GM19463 (cell line): ENCODE data around the gene RBM26.

Experiments used
- ATAC-seq: cut with Tn5 transposase; IDR thresholded peaks from one replicate; pipeline ENCODE4 v1.9.1; 2021; ENCODE audit warnings: mild to moderate bottlenecking, moderate library complexity; ENCODE audit not compliant: unreplicated experiment

Gene RBM26

GRCh38 chr13:79340490-79340889 is 65.6 kb downstream of the RBM26 start:
- ATAC-seq = no peak

GRCh38 chr13:79338343-79338742 is 67.7 kb downstream of the RBM26 start:
- no peak for ATAC-seq

- ATAC-seq = no peak
Observed at GRCh38 chr13:79336966-79337365, 69.1 kb downstream of the RBM26 start.

GRCh38 chr13:79328510-79328909 is 77.5 kb downstream of the RBM26 start:
- no peak for ATAC-seq

GRCh38 chr13:79320433-79320832 is 85.6 kb downstream of the RBM26 start:
- ATAC-seq = no peak

GRCh38 chr13:79318664-79319063 is 87.4 kb downstream of the RBM26 start:
- no peak for ATAC-seq

GRCh38 chr13:79317856-79318255 is 88.2 kb downstream of the RBM26 start:
- ATAC-seq = no peak

- ATAC-seq = no peak
Observed at GRCh38 chr13:79314652-79315051, 91.4 kb downstream of the RBM26 start.

GRCh38 chr13:79312340-79312855 is 93.7 kb downstream of the RBM26 start:
- no peak for ATAC-seq

- no peak for ATAC-seq
Observed at GRCh38 chr13:79311386-79311785, 94.7 kb downstream of the RBM26 start.

- no peak for ATAC-seq
Observed at GRCh38 chr13:79309690-79310089, 96.4 kb downstream of the RBM26 start.

GRCh38 chr13:79307866-79308298 is 98.2 kb downstream of the RBM26 start:
- ATAC-seq = peak; percentile 63

GRCh38 chr13:79307433-79307861 is 98.6 kb downstream of the RBM26 start:
- ATAC-seq = peak; percentile 32

- ATAC-seq = no peak
Observed at GRCh38 chr13:79306650-79307049, 99.4 kb downstream of the RBM26 start.

- no peak for ATAC-seq
Observed at GRCh38 chr13:79297128-79297527, 108.9 kb downstream of the RBM26 start.

- ATAC-seq = no peak
Observed at GRCh38 chr13:79295906-79296706, 109.9 kb downstream of the RBM26 start.

GRCh38 chr13:79290595-79291244 is 115.3 kb downstream of the RBM26 start:
- ATAC-seq = no peak

GRCh38 chr13:79289571-79289970 is 116.5 kb downstream of the RBM26 start:
- no peak for ATAC-seq

GRCh38 chr13:79287939-79288795 is 117.9 kb downstream of the RBM26 start:
- ATAC-seq = no peak

GRCh38 chr13:79285159-79285558 is 120.9 kb downstream of the RBM26 start:
- no peak for ATAC-seq

GRCh38 chr13:79283742-79284141 is 122.3 kb downstream of the RBM26 start:
- no peak for ATAC-seq
